Measurements from ENCODE around the gene HMCN2. TPM values are rescaled to one million over a fixed set of nuclear protein-coding genes. Genes with fewer than 3 reads are reported as not detected.

Gene HMCN2
- total RNA-seq, 4 donors from 2014 or later, result 24.8 to 61.7 (median 36.1) TPM

GRCh38 chr9:130473009-130473408 lies 207.4 kb downstream of the HMCN2 start:
- Histone ChIP-seq H3K4me1 (no peaks in the 10 kb centered on the region), H3K4me3 (no peak overlapping the region), H3K36me3 (peaks cover 0 to 64% (median 0%) of the 10 kb centered on the region in 3 donors), H3K9me3 (no peaks in the 10 kb centered on the region), H3K27ac (no peak overlapping the region), H3K27me3 (no peaks in the 10 kb centered on the region)
- no peak for DNase-seq
- TF ChIP-seq POLR2A (IDR thresholded peaks at IDR 0.05), result no peak
- TF ChIP-seq, protein P1, sequence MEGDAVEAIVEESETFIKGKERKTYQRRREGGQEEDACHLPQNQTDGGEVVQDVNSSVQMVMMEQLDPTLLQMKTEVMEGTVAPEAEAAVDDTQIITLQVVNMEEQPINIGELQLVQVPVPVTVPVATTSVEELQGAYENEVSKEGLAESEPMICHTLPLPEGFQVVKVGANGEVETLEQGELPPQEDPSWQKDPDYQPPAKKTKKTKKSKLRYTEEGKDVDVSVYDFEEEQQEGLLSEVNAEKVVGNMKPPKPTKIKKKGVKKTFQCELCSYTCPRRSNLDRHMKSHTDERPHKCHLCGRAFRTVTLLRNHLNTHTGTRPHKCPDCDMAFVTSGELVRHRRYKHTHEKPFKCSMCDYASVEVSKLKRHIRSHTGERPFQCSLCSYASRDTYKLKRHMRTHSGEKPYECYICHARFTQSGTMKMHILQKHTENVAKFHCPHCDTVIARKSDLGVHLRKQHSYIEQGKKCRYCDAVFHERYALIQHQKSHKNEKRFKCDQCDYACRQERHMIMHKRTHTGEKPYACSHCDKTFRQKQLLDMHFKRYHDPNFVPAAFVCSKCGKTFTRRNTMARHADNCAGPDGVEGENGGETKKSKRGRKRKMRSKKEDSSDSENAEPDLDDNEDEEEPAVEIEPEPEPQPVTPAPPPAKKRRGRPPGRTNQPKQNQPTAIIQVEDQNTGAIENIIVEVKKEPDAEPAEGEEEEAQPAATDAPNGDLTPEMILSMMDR (IDR thresholded peaks at IDR 0.05), result no peak

GRCh38 chr9:130473566-130473965 lies 208.0 kb downstream of the HMCN2 start:
- DNase-seq, result no peak
- no peaks in the 10 kb centered on the region for H3K4me1 ChIP-seq
- no peaks in the 10 kb centered on the region for H3K27me3 ChIP-seq
- no peak overlapping the region for H3K27ac ChIP-seq
- no peak for TF ChIP-seq POLR2A (IDR thresholded peaks at IDR 0.05)
- TF ChIP-seq, protein P1 (IDR thresholded peaks at IDR 0.05), result no peak
- H3K36me3 ChIP-seq, result peaks cover 0 to 63% (median 0%) of the 10 kb centered on the region in 3 donors
- H3K4me3 ChIP-seq, result no peak overlapping the region
- no peaks in the 10 kb centered on the region for H3K9me3 ChIP-seq

DNA sequence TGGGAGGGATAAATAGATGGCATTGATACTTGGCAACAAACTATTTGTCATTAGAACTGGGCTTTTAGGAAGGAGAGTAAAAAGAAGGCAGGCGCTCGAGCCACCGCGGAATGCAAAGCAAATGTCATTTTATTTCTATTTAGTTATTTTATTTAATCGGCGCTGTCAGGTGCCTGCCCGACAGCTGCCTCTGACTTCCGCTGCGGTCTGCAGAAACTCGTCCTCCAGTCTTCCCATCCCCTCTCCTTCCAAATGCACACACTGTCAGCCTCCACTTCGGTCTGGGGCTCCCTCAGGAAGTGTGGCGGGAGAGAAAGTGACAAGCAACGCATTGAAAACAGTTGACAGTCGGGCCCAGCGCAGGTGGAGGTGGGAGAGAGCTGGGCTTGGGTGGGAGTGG lies 208.5 kb downstream of the HMCN2 start:
- Histone ChIP-seq H3K27me3 (no peaks in the 10 kb centered on the region), H3K4me3 (no peak overlapping the region), H3K36me3 (peaks cover 0 to 63% (median 0%) of the 10 kb centered on the region in 3 donors), H3K4me1 (no peaks in the 10 kb centered on the region), H3K9me3 (no peaks in the 10 kb centered on the region), H3K27ac (no peak overlapping the region)
- no peak for TF ChIP-seq POLR2A (IDR thresholded peaks at IDR 0.05)
- TF ChIP-seq, protein P1 (IDR thresholded peaks at IDR 0.05), result no peak
- DNase-seq, result no peak

DNA sequence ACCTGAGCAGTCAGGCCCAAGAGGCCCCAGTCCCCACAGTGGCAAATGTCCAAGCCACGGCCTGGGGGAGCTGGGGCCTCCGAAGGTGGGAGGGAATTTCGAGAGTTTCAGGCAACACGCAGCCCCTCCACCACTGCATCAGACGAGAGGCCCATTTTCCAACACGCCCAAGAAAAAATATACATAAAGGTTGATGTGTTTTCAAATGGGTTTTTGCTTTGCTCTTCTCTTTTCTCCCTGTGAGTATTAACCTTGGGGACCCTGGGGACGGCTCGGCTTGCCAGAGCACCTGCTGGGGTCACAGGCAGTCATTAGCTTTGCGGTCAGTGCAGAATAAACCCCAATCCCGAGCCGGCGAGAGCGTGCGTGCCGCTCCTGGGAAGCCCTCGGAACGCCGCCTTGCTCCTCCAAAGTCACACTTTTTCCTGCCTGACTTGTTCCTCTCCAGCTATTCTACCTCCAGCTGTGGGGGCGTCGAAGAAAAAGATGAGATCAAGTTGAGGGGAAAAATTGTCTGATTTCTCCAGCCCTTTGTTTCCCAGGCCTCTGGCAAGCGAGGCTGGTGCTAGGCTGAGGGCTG lies 210.7 kb downstream of the HMCN2 start:
- TF ChIP-seq POLR2A (IDR thresholded peaks at IDR 0.05), result no peak
- TF ChIP-seq, protein P1 (IDR thresholded peaks at IDR 0.05), result no peak
- no peak for DNase-seq
- H3K4me3 ChIP-seq, result no peak overlapping the region
- peaks cover 0 to 67% (median 0%) of the 10 kb centered on the region in 3 donors for H3K36me3 ChIP-seq
- H3K27me3 ChIP-seq, result no peaks in the 10 kb centered on the region
- H3K4me1 ChIP-seq, result no peaks in the 10 kb centered on the region
- no peaks in the 10 kb centered on the region for H3K9me3 ChIP-seq
- H3K27ac ChIP-seq, result no peak overlapping the region

DNA sequence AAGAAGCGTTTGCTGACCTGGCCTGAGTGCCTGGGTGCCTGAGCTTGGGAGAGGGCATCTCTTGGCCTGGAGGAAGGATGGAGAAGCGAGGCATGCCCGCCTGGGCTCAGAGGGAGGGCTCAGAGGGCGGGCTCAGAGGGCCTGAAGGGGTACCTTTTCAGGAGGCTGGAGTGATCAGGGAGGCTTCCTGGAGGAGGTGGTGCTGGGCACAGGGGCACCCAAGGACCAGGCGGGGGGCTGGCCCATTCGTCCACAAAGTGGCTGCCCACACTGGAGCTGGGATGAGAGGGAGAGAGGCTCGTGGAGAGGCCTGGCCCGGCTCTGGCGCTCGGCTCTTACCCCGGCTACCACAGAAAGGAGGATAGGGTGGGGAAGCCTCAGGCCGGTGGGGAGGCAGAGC lies 212.0 kb downstream of the HMCN2 start:
- Histone ChIP-seq H3K9me3 (no peaks in the 10 kb centered on the region), H3K4me3 (no peak overlapping the region), H3K27me3 (no peaks in the 10 kb centered on the region), H3K4me1 (no peaks in the 10 kb centered on the region), H3K27ac (no peak overlapping the region), H3K36me3 (peaks cover 0 to 64% (median 0%) of the 10 kb centered on the region in 3 donors)
- no peak for DNase-seq
- TF ChIP-seq POLR2A (IDR thresholded peaks at IDR 0.05), result no peak
- TF ChIP-seq, protein P1 (IDR thresholded peaks at IDR 0.05), result no peak
